PC-9 (cell line): Measurements from ENCODE around the gene RYR2. TPM values are rescaled to one million over a fixed set of nuclear protein-coding genes. Genes with fewer than 3 reads are reported as not detected.

Experiments used
- BruUV-seq: library from RNA; stranded (reverse); fragments of 400-500 nt; replicated peaks from 2 replicates; lab custom pipeline; 2021; lab: Mats Ljungman, UMichigan
- CTCF ChIA-PET: fragments of 300-600 bp; sonication (Branson Sonifier 250); formaldehyde crosslinking; loops from one replicate; lab custom pipeline; 2022; ENCODE audit warnings: antibody characterized with exemption; lab: Charles Lee
- POLR2A ChIA-PET: fragments of 300-600 bp; sonication (Branson Sonifier 250); formaldehyde crosslinking; loops from one replicate; lab custom pipeline; 2022; ENCODE audit warnings: antibody characterized with exemption; ENCODE audit not compliant: unreplicated experiment; lab: Charles Lee
- DNase-seq, 2 experiments: peaks; one replicate each; pipeline versions ENCODE4 v3.0.0 to v3.0.0-alpha.2; 2015 to 2022; ENCODE audit warnings: mixed read lengths in 1 of 2
- H2AFZ ChIP-seq: fragments of 200-600 bp; sonication (generic); 2 replicates; pipeline ENCODE4 v1.8.1; 2017; ENCODE audit warnings: antibody characterized with exemption
- H3F3A ChIP-seq: fragments of 200-600 bp; sonication (generic); 2 replicates; pipeline ENCODE4 v1.8.1; 2017; ENCODE audit warnings: antibody characterized with exemption, mild to moderate bottlenecking, low read depth; ENCODE audit not compliant: insufficient read depth
- H3K27ac ChIP-seq: fragments of 200-600 bp; sonication (generic); 2 replicates; pipeline ENCODE4 v1.6.1; 2016; ENCODE audit warnings: mixed run types
- H3K27me3 ChIP-seq: fragments of 200-600 bp; sonication (generic); 2 replicates; pipeline ENCODE4 v1.6.1; 2016; ENCODE audit warnings: low read depth, mixed run types; ENCODE audit not compliant: insufficient read depth
- H3K36me3 ChIP-seq: fragments of 200-600 bp; sonication (generic); 2 replicates; pipeline ENCODE4 v1.6.1; 2016; ENCODE audit warnings: low read depth, mixed run types
- H3K4me1 ChIP-seq: fragments of 200-600 bp; sonication (generic); replicated peaks from 2 replicates; pipeline ENCODE4 v1.6.1; 2016; ENCODE audit warnings: mixed run types; ENCODE audit not compliant: insufficient read depth
- H3K4me2 ChIP-seq: fragments of 200-600 bp; sonication (generic); 2 replicates; pipeline ENCODE4 v1.6.1; 2017; ENCODE audit warnings: mixed run types
- H3K4me3 ChIP-seq: fragments of 200-600 bp; sonication (generic); 2 replicates; pipeline ENCODE4 v1.6.1; 2016; ENCODE audit warnings: mixed run types
- H3K79me2 ChIP-seq: fragments of 200-600 bp; sonication (generic); 2 replicates; pipeline ENCODE4 v1.6.1; 2017; ENCODE audit warnings: low read depth, mixed run types
- H3K9me2 ChIP-seq: fragments of 200-600 bp; sonication (generic); 2 replicates; pipeline ENCODE4 v1.8.1; 2017; ENCODE audit warnings: mild to moderate bottlenecking; ENCODE audit not compliant: insufficient read depth
- H3K9me3 ChIP-seq: fragments of 200-600 bp; sonication (generic); 2 replicates; pipeline ENCODE4 v1.8.1; 2016; ENCODE audit warnings: low read depth; ENCODE audit not compliant: insufficient read depth
- H4K20me1 ChIP-seq: fragments of 200-600 bp; sonication (generic); 2 replicates; pipeline ENCODE4 v1.8.1; 2017; ENCODE audit not compliant: insufficient read depth
- EZH2 ChIP-seq: fragments of 200-600 bp; sonication (generic); IDR thresholded peaks from 2 replicates; pipeline ENCODE4 v1.8.0; 2017; ENCODE audit warnings: antibody characterized with exemption, low read depth
- intact Hi-C: fragments of 100-400 bp; cut with micrococcal nuclease; formaldehyde crosslinking; loops from one replicate; pipeline ENCODE4 v1.10.0; 2022; ENCODE audit not compliant: unreplicated experiment
- total RNA-seq: library from RNA; stranded (reverse); gene quantifications from 2 replicates; pipeline ENCODE4 v1.2.3, GENCODE V29; 2021
- TF ChIP-seq, protein P1 (sequence below): fragments of 200-600 bp; sonication (generic); conservative IDR thresholded peaks from 2 replicates; pipeline ENCODE4 v1.6.1; 2017; ENCODE audit warnings: mixed run types, antibody characterized with exemption, mild to moderate bottlenecking, moderate library complexity

The RYR2 gene
- total RNA-seq, 1 experiment from 2014 or later = not detected

- no peak for DNase-seq
- H3K9me2 ChIP-seq = no peaks in the 10 kb centered on the region
- no peaks in the 10 kb centered on the region for H3K4me1 ChIP-seq
- no peak overlapping the region for H2AFZ ChIP-seq
- BruUV-seq = no TSS peak
- TF ChIP-seq, protein P1, sequence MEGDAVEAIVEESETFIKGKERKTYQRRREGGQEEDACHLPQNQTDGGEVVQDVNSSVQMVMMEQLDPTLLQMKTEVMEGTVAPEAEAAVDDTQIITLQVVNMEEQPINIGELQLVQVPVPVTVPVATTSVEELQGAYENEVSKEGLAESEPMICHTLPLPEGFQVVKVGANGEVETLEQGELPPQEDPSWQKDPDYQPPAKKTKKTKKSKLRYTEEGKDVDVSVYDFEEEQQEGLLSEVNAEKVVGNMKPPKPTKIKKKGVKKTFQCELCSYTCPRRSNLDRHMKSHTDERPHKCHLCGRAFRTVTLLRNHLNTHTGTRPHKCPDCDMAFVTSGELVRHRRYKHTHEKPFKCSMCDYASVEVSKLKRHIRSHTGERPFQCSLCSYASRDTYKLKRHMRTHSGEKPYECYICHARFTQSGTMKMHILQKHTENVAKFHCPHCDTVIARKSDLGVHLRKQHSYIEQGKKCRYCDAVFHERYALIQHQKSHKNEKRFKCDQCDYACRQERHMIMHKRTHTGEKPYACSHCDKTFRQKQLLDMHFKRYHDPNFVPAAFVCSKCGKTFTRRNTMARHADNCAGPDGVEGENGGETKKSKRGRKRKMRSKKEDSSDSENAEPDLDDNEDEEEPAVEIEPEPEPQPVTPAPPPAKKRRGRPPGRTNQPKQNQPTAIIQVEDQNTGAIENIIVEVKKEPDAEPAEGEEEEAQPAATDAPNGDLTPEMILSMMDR = no peak
- no peak for TF ChIP-seq EZH2
- POLR2A ChIA-PET = no interaction called here
- H4K20me1 ChIP-seq = no peaks in the 10 kb centered on the region
- no peaks in the 10 kb centered on the region for H3K79me2 ChIP-seq
- no peak overlapping the region for H3K27ac ChIP-seq
- no peaks in the 10 kb centered on the region for H3K9me3 ChIP-seq
- no peaks in the 10 kb centered on the region for H3F3A ChIP-seq
- H3K4me3 ChIP-seq = no peak overlapping the region
- no peak overlapping the region for H3K4me2 ChIP-seq
- CTCF ChIA-PET = no interaction called here
- intact Hi-C loops = no loop called here
- no peaks in the 10 kb centered on the region for H3K27me3 ChIP-seq
- no peaks in the 10 kb centered on the region for H3K36me3 ChIP-seq
Observed at GRCh38 chr1:237857455-237857854, 815.5 kb downstream of the RYR2 start.

- Histone ChIP-seq H3K4me2 (no peak overlapping the region), H3F3A (no peaks in the 10 kb centered on the region), H3K4me3 (no peak overlapping the region), H3K79me2 (no peaks in the 10 kb centered on the region), H4K20me1 (no peaks in the 10 kb centered on the region), H3K27me3 (no peaks in the 10 kb centered on the region), H2AFZ (no peak overlapping the region), H3K9me3 (no peaks in the 10 kb centered on the region), H3K36me3 (no peaks in the 10 kb centered on the region), H3K9me2 (no peaks in the 10 kb centered on the region), H3K4me1 (no peaks in the 10 kb centered on the region), H3K27ac (no peak overlapping the region)
- intact Hi-C loops = no loop called here
- TF ChIP-seq, protein P1 = no peak
- no peak for TF ChIP-seq EZH2
- ChIA-PET POLR2A (no interaction called here), CTCF (no interaction called here)
- no peak for DNase-seq
- BruUV-seq = no TSS peak
Observed at GRCh38 chr1:237858992-237859391, 817.0 kb downstream of the RYR2 start.

DNA sequence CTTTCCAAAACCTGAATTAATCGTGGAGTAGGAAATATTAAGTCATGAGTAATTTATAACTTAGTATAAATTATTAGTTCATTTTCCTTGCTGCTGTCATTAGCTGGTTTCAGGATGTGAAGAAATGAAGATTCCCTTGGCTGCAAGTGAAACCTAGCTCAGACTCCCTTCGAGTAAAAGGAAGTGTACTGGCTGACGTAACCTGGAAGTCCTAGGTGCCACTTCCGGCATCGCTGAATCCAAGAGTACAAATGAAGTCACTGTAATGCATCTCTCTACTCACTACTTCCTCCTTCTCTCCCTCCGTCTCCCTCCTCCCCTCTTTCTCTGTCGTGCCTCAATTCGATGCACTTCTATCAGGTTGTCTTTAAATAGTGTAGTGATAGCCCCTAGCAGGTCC is 820.0 kb downstream of the RYR2 start:
- POLR2A ChIA-PET = no interaction called here
- no peak overlapping the region for H3K27ac ChIP-seq
- H3K9me3 ChIP-seq = no peaks in the 10 kb centered on the region
- intact Hi-C loops = no loop called here
- no peaks in the 10 kb centered on the region for H3K9me2 ChIP-seq
- H3K4me3 ChIP-seq = no peak overlapping the region
- H3F3A ChIP-seq = no peaks in the 10 kb centered on the region
- H3K4me2 ChIP-seq = no peak overlapping the region
- no peaks in the 10 kb centered on the region for H4K20me1 ChIP-seq
- no TSS peak for BruUV-seq
- TF ChIP-seq, protein P1 = no peak
- TF ChIP-seq EZH2 = no peak
- H3K27me3 ChIP-seq = no peaks in the 10 kb centered on the region
- no peaks in the 10 kb centered on the region for H3K79me2 ChIP-seq
- H3K36me3 ChIP-seq = no peaks in the 10 kb centered on the region
- H3K4me1 ChIP-seq = no peaks in the 10 kb centered on the region
- no peak overlapping the region for H2AFZ ChIP-seq
- no peak for DNase-seq
- CTCF ChIA-PET = no interaction called here
